HCT116 (cell line): Measurements from ENCODE around the gene CHST3. TPM values are rescaled to one million over a fixed set of nuclear protein-coding genes. Genes with fewer than 3 reads are reported as not detected.

Source experiments
- ATAC-seq: fragments of 200-7000 bp; cut with Tn5 transposase; 2 replicates; pipeline ENCODE4 v1.9.1; 2020; ENCODE audit warnings: mild to moderate bottlenecking, moderate library complexity
- BruUV-seq: library from RNA; stranded (reverse); fragments of 400-500 nt; replicated peaks from 2 replicates; lab custom pipeline; 2021; lab: Mats Ljungman, UMichigan
- CTCF ChIA-PET: fragments of 300-600 bp; sonication (Branson Sonifier 250); formaldehyde crosslinking; loops from one replicate; lab custom pipeline; 2021; ENCODE audit warnings: antibody characterized with exemption; lab: Charles Lee
- POLR2A ChIA-PET: fragments of 300-600, 350-600 bp; sonication (Branson Sonifier 250); formaldehyde crosslinking; loops from one replicate; lab custom pipeline; 2021; ENCODE audit warnings: antibody characterized with exemption; lab: Charles Lee
- RAD21 ChIA-PET, 2 experiments: fragments of 300-600 bp; sonication (Branson Sonifier 250); formaldehyde crosslinking; loops; one replicate each; lab custom pipeline; 2023; ENCODE audit warnings: low total read pairs in 2 of 2; ENCODE audit not compliant: uncharacterized antibody in 2 of 2, unreplicated experiment in 2 of 2, low non-redundant PET in 1 of 2; lab: Charles Lee
- DNase-seq: peaks from one replicate; pipeline ENCODE4 v3.0.0-alpha.2; 2010; ENCODE audit warnings: low read depth, low spot score
- H2AFZ ChIP-seq: fragments of 200-600 bp; shearing (Covaris generic), sonication (generic); 2 replicates; pipeline ENCODE4 v1.6.1; 2017; ENCODE audit warnings: low read depth, mixed run types, mixed read lengths, antibody characterized with exemption, low read length; ENCODE audit not compliant: poor library complexity, severe bottlenecking
- H3K27ac ChIP-seq: 2 replicates; pipeline ENCODE4 v1.5.1; 2012; ENCODE audit warnings: low read depth, low read length
- H3K27me3 ChIP-seq: fragments of 200-600 bp; sonication (generic); 2 replicates; pipeline ENCODE4 v1.6.1; 2016; ENCODE audit warnings: mixed run types, low read length, mixed read lengths; ENCODE audit not compliant: insufficient read depth
- H3K36me3 ChIP-seq, 2 experiments: fragments of 200-500 bp in 1 of 2; fragments of 200-600 bp in 1 of 2; sonication (Bioruptor generic) in 1 of 2; sonication (generic) in 1 of 2; 2 replicates each; pipeline versions ENCODE4 v1.5.1 to v1.6.1; 2014 to 2016; ENCODE audit warnings: low read length in 2 of 2, inconsistent platforms in 1 of 2, mixed read lengths in 1 of 2, mixed run types in 1 of 2; ENCODE audit not compliant: insufficient read depth in 2 of 2, control insufficient read depth in 1 of 2
- H3K4me1 ChIP-seq, 2 experiments: fragments of 200-600 bp in 1 of 2; sonication (generic) in 1 of 2; 2 replicates each; pipeline versions ENCODE4 v1.5.1 to v1.6.1; 2012 to 2017; ENCODE audit warnings: low read length in 2 of 2, inconsistent platforms in 1 of 2, mild to moderate bottlenecking in 1 of 2, mixed read lengths in 1 of 2, mixed run types in 1 of 2, moderate library complexity in 1 of 2; ENCODE audit not compliant: insufficient read depth in 2 of 2, control insufficient read depth in 1 of 2
- H3K4me2 ChIP-seq: fragments of 200-600 bp; sonication (generic); 2 replicates; pipeline ENCODE4 v1.6.1; 2017; ENCODE audit warnings: mixed run types, low read length, mixed read lengths
- H3K4me3 ChIP-seq, 2 experiments: fragments of 200-600 bp in 1 of 2; sonication (generic) in 1 of 2; replicated peaks in 1 of 2; 2 replicates each; pipeline ENCODE4 v1.5.1; 2011 to 2016; ENCODE audit warnings: low read length in 2 of 2, control low read depth in 1 of 2, low read depth in 1 of 2, mild to moderate bottlenecking in 1 of 2, mixed read lengths in 1 of 2, mixed run types in 1 of 2
- H3K79me2 ChIP-seq: fragments of 200-600 bp; sonication (generic); 2 replicates; pipeline ENCODE4 v1.6.1; 2017; ENCODE audit warnings: mild to moderate bottlenecking, mixed run types, low read length, moderate library complexity, mixed read lengths; ENCODE audit not compliant: insufficient read depth
- H3K9ac ChIP-seq: fragments of 200-600 bp; sonication (generic); 2 replicates; pipeline ENCODE4 v1.6.1; 2016; ENCODE audit warnings: low read length, mixed read lengths
- H3K9me2 ChIP-seq: fragments of 200-600 bp; sonication (generic), shearing (Covaris generic); 2 replicates; pipeline ENCODE4 v1.6.1; 2017; ENCODE audit warnings: mixed run types, mild to moderate bottlenecking, moderate library complexity; ENCODE audit not compliant: insufficient read depth
- H3K9me3 ChIP-seq, 2 experiments: fragments of 200-500 bp in 1 of 2; fragments of 200-600 bp in 1 of 2; sonication (Bioruptor generic) in 1 of 2; sonication (generic) in 1 of 2; 2 replicates each; pipeline ENCODE4 v1.6.1; 2014 to 2017; ENCODE audit warnings: low read length in 2 of 2, mixed read lengths in 2 of 2, inconsistent platforms in 1 of 2, low read depth in 1 of 2, mild to moderate bottlenecking in 1 of 2, mixed run types in 1 of 2, moderate library complexity in 1 of 2; ENCODE audit not compliant: control insufficient read depth in 1 of 2, insufficient read depth in 1 of 2
- H4K20me1 ChIP-seq: fragments of 200-600 bp; sonication (generic), shearing (Covaris generic); 2 replicates; pipeline ENCODE4 v1.6.1; 2017; ENCODE audit warnings: mixed run types, mild to moderate bottlenecking, moderate library complexity; ENCODE audit not compliant: insufficient read depth
- CBX3 ChIP-seq: IDR thresholded peaks from 2 replicates; pipeline ENCODE4 v1.6.1; 2012; ENCODE audit warnings: low read depth
- CEBPB ChIP-seq: IDR thresholded peaks from 2 replicates; pipeline ENCODE4 v1.6.1; 2012; ENCODE audit warnings: low read depth
- EGR1 ChIP-seq: IDR thresholded peaks from 2 replicates; pipeline ENCODE4 v1.6.1; 2012; ENCODE audit warnings: low read depth
- EZH2phosphoT487 ChIP-seq: fragments of 200-600 bp; IDR thresholded peaks from 2 replicates; pipeline ENCODE4 v1.6.1; 2018; ENCODE audit warnings: antibody characterized with exemption, borderline replicate concordance
- POLR2A ChIP-seq: IDR thresholded peaks from 2 replicates; pipeline ENCODE4 v1.7.0; 2011; ENCODE audit warnings: borderline replicate concordance; ENCODE audit not compliant: insufficient read depth, insufficient read length; ENCODE audit errors: extremely low read depth
- POLR2AphosphoS5 ChIP-seq: IDR thresholded peaks from 2 replicates; pipeline ENCODE4 v1.6.1; 2011; ENCODE audit warnings: mild to moderate bottlenecking, low read depth, low read length, moderate library complexity
- RAD21 ChIP-seq: IDR thresholded peaks from 2 replicates; pipeline ENCODE4 v1.6.1; 2012; ENCODE audit warnings: low read depth, mild to moderate bottlenecking
- TCF7L2 ChIP-seq: IDR thresholded peaks from 2 replicates; pipeline ENCODE4 v1.7.0; 2011; ENCODE audit warnings: borderline replicate concordance, inconsistent platforms; ENCODE audit not compliant: insufficient read depth, insufficient read length; ENCODE audit errors: extremely low read depth
- ZFX ChIP-seq: fragments of 450-650 bp; IDR thresholded peaks from 2 replicates; pipeline ENCODE4 v1.6.1; 2017
- ZNF274 ChIP-seq: fragments of 200-500 bp; sonication (Bioruptor generic); IDR thresholded peaks from 2 replicates; pipeline ENCODE4 v1.6.1; 2014; ENCODE audit warnings: mild to moderate bottlenecking, low read depth, low read length, inconsistent platforms
- intact Hi-C: fragments of 100-400 bp; cut with micrococcal nuclease; formaldehyde crosslinking; loops from 2 replicates; pipeline ENCODE4 v1.10.0; 2022
- total RNA-seq: library from RNA; stranded (reverse); gene quantifications from one replicate; pipeline ENCODE4 v1.2.1, GENCODE V29; 2021; ENCODE audit not compliant: unreplicated experiment
- TF ChIP-seq, protein P1 (sequence below): IDR thresholded peaks from 2 replicates; pipeline ENCODE4 v1.6.1; 2012
- TF ChIP-seq, protein P2 (sequence below), 3 experiments: fragments of 200-600 bp in 1 of 3; sonication (generic) in 1 of 3; IDR thresholded peaks in 2 of 3; conservative IDR thresholded peaks in 1 of 3; 2 replicates each; pipeline ENCODE4 v1.5.1; 2012 to 2017; ENCODE audit warnings: low read depth in 2 of 3, low read length in 2 of 3, antibody characterized with exemption in 1 of 3, borderline replicate concordance in 1 of 3, control low read depth in 1 of 3, mild to moderate bottlenecking in 1 of 3, mixed read lengths in 1 of 3, mixed run types in 1 of 3, moderate library complexity in 1 of 3; ENCODE audit not compliant: insufficient read depth in 1 of 3

The CHST3 gene
- total RNA-seq, 1 experiment from 2014 or later: 10.6 TPM

DNA sequence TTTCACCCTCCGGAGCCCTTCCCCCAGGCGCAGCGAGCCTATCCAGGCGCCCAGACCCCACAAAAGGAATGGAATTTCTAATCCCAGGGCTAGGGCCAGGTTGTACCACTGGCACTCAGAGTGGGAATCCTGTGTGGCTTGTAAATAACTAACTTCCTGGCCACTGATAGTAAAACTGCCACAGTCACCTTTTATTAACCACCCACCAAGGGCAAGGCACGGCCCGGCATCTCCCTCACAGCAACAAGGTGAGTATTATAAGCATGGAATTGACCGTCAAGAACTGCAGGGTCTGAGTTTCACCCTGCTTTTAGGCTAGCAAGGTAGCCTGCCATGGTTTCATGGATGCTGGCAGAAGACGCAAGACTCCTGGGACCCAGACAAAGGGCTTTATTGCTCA, 73.1 kb downstream of the CHST3 start:
- H2AFZ ChIP-seq: no peak overlapping the region
- no peaks in the 10 kb centered on the region for H3K9me3 ChIP-seq
- H3K9ac ChIP-seq: no peak overlapping the region
- H4K20me1 ChIP-seq: no peaks in the 10 kb centered on the region
- no peaks in the 10 kb centered on the region for H3K9me2 ChIP-seq
- CTCF ChIA-PET: interaction anchor here (3.6 kb wide), 1 partner anchor 11 kb away, joined by 22 read pairs; no protein-coding TSS in a partner anchor
- no peaks in the 10 kb centered on the region for H3K79me2 ChIP-seq
- POLR2A ChIA-PET: interaction anchor here (0.6 kb wide), 1 partner anchor 295 kb away, joined by 3 read pairs; no protein-coding TSS in a partner anchor
- peaks cover 0 to 13% of the 10 kb centered on the region in 2 experiments; a peak in 2 of 4 replicates for H3K4me1 ChIP-seq
- TF ChIP-seq CEBPB (no peak), RAD21 (no peak), TCF7L2 (no peak), ZNF274 (no peak), POLR2AphosphoS5 (no peak), ZFX (no peak), EGR1 (no peak), CBX3 (no peak), EZH2phosphoT487 (no peak), POLR2A (no peak)
- TF ChIP-seq, protein P1, sequence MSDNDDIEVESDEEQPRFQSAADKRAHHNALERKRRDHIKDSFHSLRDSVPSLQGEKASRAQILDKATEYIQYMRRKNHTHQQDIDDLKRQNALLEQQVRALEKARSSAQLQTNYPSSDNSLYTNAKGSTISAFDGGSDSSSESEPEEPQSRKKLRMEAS: no peak
- TF ChIP-seq, protein P2, sequence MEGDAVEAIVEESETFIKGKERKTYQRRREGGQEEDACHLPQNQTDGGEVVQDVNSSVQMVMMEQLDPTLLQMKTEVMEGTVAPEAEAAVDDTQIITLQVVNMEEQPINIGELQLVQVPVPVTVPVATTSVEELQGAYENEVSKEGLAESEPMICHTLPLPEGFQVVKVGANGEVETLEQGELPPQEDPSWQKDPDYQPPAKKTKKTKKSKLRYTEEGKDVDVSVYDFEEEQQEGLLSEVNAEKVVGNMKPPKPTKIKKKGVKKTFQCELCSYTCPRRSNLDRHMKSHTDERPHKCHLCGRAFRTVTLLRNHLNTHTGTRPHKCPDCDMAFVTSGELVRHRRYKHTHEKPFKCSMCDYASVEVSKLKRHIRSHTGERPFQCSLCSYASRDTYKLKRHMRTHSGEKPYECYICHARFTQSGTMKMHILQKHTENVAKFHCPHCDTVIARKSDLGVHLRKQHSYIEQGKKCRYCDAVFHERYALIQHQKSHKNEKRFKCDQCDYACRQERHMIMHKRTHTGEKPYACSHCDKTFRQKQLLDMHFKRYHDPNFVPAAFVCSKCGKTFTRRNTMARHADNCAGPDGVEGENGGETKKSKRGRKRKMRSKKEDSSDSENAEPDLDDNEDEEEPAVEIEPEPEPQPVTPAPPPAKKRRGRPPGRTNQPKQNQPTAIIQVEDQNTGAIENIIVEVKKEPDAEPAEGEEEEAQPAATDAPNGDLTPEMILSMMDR (IDR thresholded peaks at IDR 0.05 in 2 of 3, conservative IDR thresholded peaks at IDR 0.05 in 1 of 3; ENCODE audit: borderline replicate concordance in 1 of 3, insufficient read depth in 1 of 3, low read depth in 2 of 3, low read length in 2 of 3): no peak
- no peak overlapping the region for H3K4me3 ChIP-seq
- H3K36me3 ChIP-seq: no peaks in the 10 kb centered on the region
- RAD21 ChIA-PET: no interaction called here
- no peaks in the 10 kb centered on the region for H3K27me3 ChIP-seq
- no TSS peak for BruUV-seq
- ATAC-seq (no peak), DNase-seq (no peak)
- H3K4me2 ChIP-seq: no peak overlapping the region
- H3K27ac ChIP-seq: no peak overlapping the region
- intact Hi-C loops: no loop called here
